ENCODE results near the gene CCDC194. TPM values are rescaled to one million over a fixed set of nuclear protein-coding genes. Genes with fewer than 3 reads are reported as not detected.

Gene CCDC194
- total and polyA plus RNA-seq, 2 of the 13 experiments (the other 11 are each of a cell fraction or from before 2014, with no cell fraction given): 0.13 to 0.21 TPM

GRCh38 chr19:17419621-17420474 is 25.9 kb upstream of the CCDC194 start, which contains the start of gene MVB12A (continued):
- peak; percentile 62; the same call in 1 of the 2 replicates for TF ChIP-seq ZNF704 (CRISPR knock-in tag; IDR thresholded peaks at IDR 0.05; ENCODE audit: borderline replicate concordance)
- no peak for TF ChIP-seq CHD2 (IDR thresholded peaks at IDR 0.05; ENCODE audit: low read depth, low read length)
- peak; percentile 84; the same call in 1 of the 2 replicates for TF ChIP-seq ARID4A (CRISPR knock-in tag; IDR thresholded peaks at IDR 0.05; ENCODE audit: borderline replicate concordance)
- peak; percentile 52; the same call in 1 of the 2 replicates for TF ChIP-seq ZNF609 (CRISPR knock-in tag; IDR thresholded peaks at IDR 0.05; ENCODE audit: borderline replicate concordance)
- TF ChIP-seq POLR2A (IDR thresholded peaks at IDR 0.05; ENCODE audit: insufficient read depth in 1 of 2, low read depth in 2 of 2, low read length in 2 of 2): peak; percentile 48 to 60
- TF ChIP-seq RBM39 (IDR thresholded peaks at IDR 0.05; ENCODE audit: low read depth, low read length, poor library complexity, severe bottlenecking): peak; percentile 33
- TF ChIP-seq ZNF691 (CRISPR knock-in tag; IDR thresholded peaks at IDR 0.05; ENCODE audit: borderline replicate concordance, low read depth): peak; percentile 25
- peak; percentile 82 for TF ChIP-seq NFYC (CRISPR knock-in tag; IDR thresholded peaks at IDR 0.05)
- TF ChIP-seq ZNF274 (CRISPR knock-in tag; IDR thresholded peaks at IDR 0.05): 0 out of 2 replicates have a peak, but pooled peaks have one; percentile 14
- TF ChIP-seq ZNF232 (CRISPR knock-in tag; IDR thresholded peaks at IDR 0.05; ENCODE audit: borderline replicate concordance): peak; percentile 42; the same call in 1 of the 2 replicates
- peak; percentile 86 for TF ChIP-seq ZFP90 (CRISPR knock-in tag; IDR thresholded peaks at IDR 0.05; ENCODE audit: borderline replicate concordance)
- no peak for TF ChIP-seq THAP7 (CRISPR knock-in tag; IDR thresholded peaks at IDR 0.05)
- no peak for TF ChIP-seq ZSCAN29 (CRISPR knock-in tag; conservative IDR thresholded peaks at IDR 0.05)
